IMR-90 (cell line): ENCODE results near the gene DDA1. TPM values are rescaled to one million over a fixed set of nuclear protein-coding genes. Genes with fewer than 3 reads are reported as not detected.

Source experiments
- ATAC-seq: fragments of 200-7000 bp; cut with Tn5 transposase; 2 replicates; pipeline ENCODE4 v1.9.1; 2020; ENCODE audit warnings: low read depth, mild to moderate bottlenecking, moderate library complexity
- BruUV-seq: library from RNA; stranded (reverse); fragments of 400-500 nt; replicated peaks from 2 replicates; lab custom pipeline; 2021; lab: Mats Ljungman, UMichigan
- CTCF ChIA-PET: fragments of 300-600 bp; formaldehyde crosslinking; extraction: SDS; loops from one replicate; lab custom pipeline; 2021; ENCODE audit warnings: antibody characterized with exemption; lab: Yijun Ruan, JAX
- POLR2A ChIA-PET: fragments of 300-600 bp; sonication (Branson Sonifier 250); formaldehyde crosslinking; loops from one replicate; lab custom pipeline; 2022; ENCODE audit warnings: antibody characterized with exemption; ENCODE audit not compliant: unreplicated experiment; lab: Charles Lee
- DNase-seq: peaks from one replicate; pipeline ENCODE4 v3.0.0; 2013
- H2AFZ ChIP-seq: replicated peaks from 2 replicates; pipeline ENCODE3; 2013; ENCODE audit warnings: low read length, mild to moderate bottlenecking; ENCODE audit not compliant: poor library complexity
- H2AK5ac ChIP-seq: 2 replicates; pipeline ENCODE4 v1.6.1; 2013; ENCODE audit warnings: low read depth, low read length, inconsistent platforms
- H2AK9ac ChIP-seq: replicated peaks from 2 replicates; pipeline ENCODE3; 2013; ENCODE audit warnings: mild to moderate bottlenecking, low read depth, low read length, moderate library complexity; ENCODE audit not compliant: poor library complexity
- H2BK120ac ChIP-seq: 2 replicates; pipeline ENCODE4 v1.6.1; 2013; ENCODE audit warnings: low read depth, low read length, inconsistent platforms
- H2BK15ac ChIP-seq: 3 replicates; pipeline ENCODE4 v1.6.1; 2013; ENCODE audit warnings: low read depth, low read length, inconsistent platforms
- H2BK20ac ChIP-seq: 2 replicates; pipeline ENCODE4 v1.6.1; 2013; ENCODE audit warnings: low read depth, mild to moderate bottlenecking, inconsistent platforms, low read length, moderate library complexity
- H2BK5ac ChIP-seq: 2 replicates; pipeline ENCODE4 v1.6.1; 2013; ENCODE audit warnings: mild to moderate bottlenecking, low read depth, low read length, inconsistent platforms; ENCODE audit not compliant: poor library complexity, severe bottlenecking
- H3K14ac ChIP-seq: replicated peaks from 2 replicates; pipeline ENCODE4 v1.6.1; 2013; ENCODE audit warnings: low read depth, low read length, inconsistent platforms
- H3K18ac ChIP-seq: 2 replicates; pipeline ENCODE4 v1.6.1; 2013; ENCODE audit warnings: low read depth, low read length, control low read depth
- H3K23ac ChIP-seq: 2 replicates; pipeline ENCODE4 v1.6.1; 2013; ENCODE audit warnings: low read depth, low read length, inconsistent platforms
- H3K27ac ChIP-seq: 2 replicates; pipeline ENCODE4 v1.5.1; 2013; ENCODE audit warnings: mild to moderate bottlenecking, control low read depth, low read length; ENCODE audit not compliant: insufficient read depth
- H3K27me3 ChIP-seq: 2 replicates; pipeline ENCODE4 v1.6.1; 2013; ENCODE audit warnings: low read length; ENCODE audit not compliant: control insufficient read depth, insufficient read depth
- H3K36me3 ChIP-seq: 2 replicates; pipeline ENCODE4 v1.6.1; 2013; ENCODE audit warnings: low read length, mixed read lengths; ENCODE audit not compliant: control insufficient read depth, insufficient read depth
- H3K4ac ChIP-seq: 2 replicates; pipeline ENCODE4 v1.6.1; 2013; ENCODE audit warnings: low read depth, low read length, inconsistent platforms
- H3K4me1 ChIP-seq: 2 replicates; pipeline ENCODE4 v1.6.1; 2013; ENCODE audit warnings: low read length, mixed read lengths; ENCODE audit not compliant: control insufficient read depth, insufficient read depth
- H3K4me2 ChIP-seq: 2 replicates; pipeline ENCODE4 v1.6.1; 2013; ENCODE audit warnings: low read depth, mild to moderate bottlenecking, control low read depth, low read length, moderate library complexity
- H3K4me3 ChIP-seq: 2 replicates; pipeline ENCODE4 v1.5.1; 2013; ENCODE audit warnings: low read depth, mild to moderate bottlenecking, control low read depth, low read length, moderate library complexity; ENCODE audit not compliant: insufficient read depth
- H3K56ac ChIP-seq: 2 replicates; pipeline ENCODE4 v1.6.1; 2013; ENCODE audit warnings: low read length, inconsistent platforms; ENCODE audit not compliant: insufficient read depth; ENCODE audit errors: extremely low read depth
- H3K79me1 ChIP-seq, 2 experiments: 2 replicates each; pipeline ENCODE4 v1.6.1; 2013; ENCODE audit warnings: low read length in 2 of 2, inconsistent platforms in 1 of 2, low read depth in 1 of 2
- H3K9ac ChIP-seq: 2 replicates; pipeline ENCODE4 v1.6.1; 2013; ENCODE audit warnings: low read depth, low read length, control low read depth
- H3K9me1 ChIP-seq: 2 replicates; pipeline ENCODE4 v1.6.1; 2013; ENCODE audit warnings: low read length, inconsistent platforms; ENCODE audit not compliant: insufficient read depth
- H3K9me3 ChIP-seq: 2 replicates; pipeline ENCODE4 v1.6.1; 2013; ENCODE audit warnings: low read length; ENCODE audit not compliant: control insufficient read depth, insufficient read depth
- H4K20me1 ChIP-seq: 2 replicates; pipeline ENCODE4 v1.6.1; 2013; ENCODE audit warnings: low read length, inconsistent platforms; ENCODE audit not compliant: insufficient read depth
- H4K5ac ChIP-seq: 2 replicates; pipeline ENCODE4 v1.6.1; 2013; ENCODE audit warnings: mild to moderate bottlenecking, low read depth, low read length, control low read depth
- H4K8ac ChIP-seq, 2 experiments: 2 replicates each; pipeline ENCODE4 v1.6.1; 2013; ENCODE audit warnings: low read depth in 2 of 2, low read length in 2 of 2, control low read depth in 1 of 2, inconsistent platforms in 1 of 2
- H4K91ac ChIP-seq: 2 replicates; pipeline ENCODE4 v1.6.1; 2013; ENCODE audit warnings: low read depth, low read length, inconsistent platforms; ENCODE audit not compliant: insufficient read depth
- CEBPB ChIP-seq: IDR thresholded peaks from 2 replicates; pipeline ENCODE4 v1.6.1; 2012; ENCODE audit warnings: low read depth, low read length, improper control_type of control experiment
- FOS ChIP-seq: fragments of 150-350 bp; IDR thresholded peaks from 2 replicates; pipeline ENCODE4 v1.6.1; 2016; ENCODE audit warnings: low read depth, low read length
- POLR2A ChIP-seq: IDR thresholded peaks from 2 replicates; pipeline ENCODE4 v1.6.1; 2012; ENCODE audit warnings: mild to moderate bottlenecking, low read depth, low read length
- RAD21 ChIP-seq: IDR thresholded peaks from 2 replicates; pipeline ENCODE4 v1.6.1; 2012; ENCODE audit warnings: low read length, improper control_type of control experiment
- RFX5 ChIP-seq: IDR thresholded peaks from 2 replicates; pipeline ENCODE4 v1.8.0; 2012; ENCODE audit warnings: low read depth, mild to moderate bottlenecking, low read length, moderate library complexity
- WGBS, 2 experiments: methylation state at CpG; one replicate each; pipeline versions ENCODE4 v1.1.5 to v1.1.7; 2013; ENCODE audit warnings: missing lambda C conversion rate in 2 of 2; ENCODE audit not compliant: insufficient read length in 1 of 2; ENCODE audit errors: extremely low coverage in 2 of 2; 5-methylcytosine and 5-hydroxymethylcytosine counted together
- dilution Hi-C: fragments of 300-500 bp; cut with HindIII; formaldehyde crosslinking; loops from one replicate; pipeline ENCODE4 v1.14.3; 2018; ENCODE audit warnings: low sequenced_read_pairs; ENCODE audit not compliant: unreplicated experiment
- in situ Hi-C: fragments of 300-500 bp; cut with MboI; formaldehyde crosslinking; loops from 3 replicates; pipeline ENCODE4 v1.14.3; 2019; ENCODE audit warnings: low sequenced_read_pairs, inconsistent platforms, mixed read lengths
- intact Hi-C: fragments of 100-400 bp; cut with micrococcal nuclease; formaldehyde crosslinking; loops from 2 replicates; pipeline ENCODE4 v1.10.0; 2022
- polyA plus RNA-seq, 3 experiments: library from polyadenylated mRNA; depleted of rRNA; stranded (reverse); fragments of >200 nt; gene quantifications; 2 replicates each; pipeline ENCODE4 v1.2.3, GENCODE V29; 2012; ENCODE audit warnings: low replicate concordance in 1 of 3
- total RNA-seq: library from RNA; depleted of rRNA; stranded (reverse); fragments of >200 nt; gene quantifications from 2 replicates; pipeline ENCODE4 v1.2.3, GENCODE V29; 2012
- TF ChIP-seq, protein P1 (sequence below): conservative IDR thresholded peaks from 2 replicates; pipeline ENCODE4 v1.5.1; 2012; ENCODE audit warnings: mild to moderate bottlenecking, low read depth, low read length, improper control_type of control experiment
- TF ChIP-seq, protein P2 (sequence below): fragments of 150-350 bp; IDR thresholded peaks from 2 replicates; pipeline ENCODE4 v1.6.1; 2016; ENCODE audit warnings: low read depth, mild to moderate bottlenecking, low read length, moderate library complexity, borderline replicate concordance
- TF ChIP-seq, protein P3 (sequence below): fragments of 150-350 bp; IDR thresholded peaks from 2 replicates; pipeline ENCODE4 v1.6.1; 2017; ENCODE audit warnings: mild to moderate bottlenecking, antibody characterized with exemption, low read length, low read depth

Gene DDA1
- total and polyA plus RNA-seq, 2 of the 4 experiments (the other 2 are of a cell fraction), result 33.7 to 87.2 TPM

DNA sequence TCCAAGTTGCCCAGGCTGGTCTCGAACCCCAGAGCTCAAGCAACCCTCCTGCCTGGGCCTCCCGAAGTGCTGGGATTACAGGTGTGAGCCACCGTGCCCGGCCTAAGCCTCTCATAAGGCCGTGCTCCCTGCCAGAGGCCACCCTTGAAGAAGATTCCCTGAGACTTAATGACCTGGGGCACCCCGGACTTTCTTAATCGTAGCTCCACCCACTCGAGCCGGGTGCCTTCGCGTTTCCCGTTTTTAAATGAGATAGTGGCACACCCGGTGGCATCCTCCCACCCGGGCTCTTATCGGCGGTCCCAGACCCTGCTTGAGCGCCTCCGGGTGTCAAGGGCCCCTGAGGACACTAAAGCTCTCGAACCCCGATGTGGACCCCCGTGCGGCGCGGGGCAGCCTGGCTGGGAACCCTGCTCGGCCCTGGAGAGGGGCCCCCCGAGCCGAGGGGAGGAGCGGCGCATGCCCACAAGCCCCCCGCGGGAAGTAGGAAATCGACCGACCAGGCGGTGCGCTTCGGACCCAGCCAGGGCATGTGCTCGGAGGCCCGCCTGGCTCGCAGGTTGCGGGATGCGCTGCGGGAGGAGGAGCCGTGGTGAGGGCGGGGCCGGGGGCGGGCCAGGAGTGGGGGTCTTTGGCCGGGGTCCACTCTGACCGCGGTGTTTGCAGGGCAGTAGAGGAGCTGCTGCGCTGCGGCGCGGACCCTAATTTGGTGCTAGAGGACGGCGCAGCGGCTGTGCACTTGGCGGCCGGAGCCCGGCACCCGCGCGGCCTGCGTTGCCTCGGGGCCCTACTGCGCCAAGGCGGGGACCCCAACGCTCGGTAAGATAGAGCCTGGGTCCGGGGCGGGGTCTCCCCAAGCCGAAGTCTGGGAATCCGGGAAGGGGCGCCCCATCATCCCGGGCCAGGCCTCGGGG is 27.7 kb upstream of the DDA1 start, which contains the start of gene ANKLE1:
Gene ANKLE1, plus strand, starts transcription at position 511 of the 914 bp plus-strand sequence. Its CDS starts 20 bp downstream, at position 531.
- in situ Hi-C loops, result loop anchor here (10.0 kb wide), 1 partner anchor 77 kb away; no protein-coding TSS in a partner anchor
- no peaks in the 10 kb centered on the region for H3K9me1 ChIP-seq
- peak within 1 kb of the TSS in 1 of 2 experiments; percentile 24; a peak in 2 of 4 replicates for H4K8ac ChIP-seq
- no TSS peak for BruUV-seq
- H3K27me3 ChIP-seq, result no peaks in the 10 kb centered on the region
- no peak within 1 kb of the TSS for H2BK120ac ChIP-seq
- no peaks in the 10 kb centered on the region for H3K9me3 ChIP-seq
- H4K5ac ChIP-seq, result no peak within 1 kb of the TSS
- no peaks in the 10 kb centered on the region for H3K79me1 ChIP-seq
- H3K18ac ChIP-seq, result no peak within 1 kb of the TSS
- H2AK5ac ChIP-seq, result no peak within 1 kb of the TSS
- peak within 1 kb of the TSS; percentile 62 for H2AK9ac ChIP-seq
- H4K20me1 ChIP-seq, result no peaks in the 10 kb centered on the region
- 0 out of 2 replicates have a peak within 1 kb of the TSS, but pooled peaks have one; percentile 40 for H3K14ac ChIP-seq
- H3K4ac ChIP-seq, result no peak within 1 kb of the TSS; the same call in 1 of the 2 replicates
- no peak for DNase-seq
- no peak within 1 kb of the TSS for H2BK5ac ChIP-seq
- no peak within 1 kb of the TSS for H3K9ac ChIP-seq
- peaks cover 13% of the 10 kb centered on the region for H3K36me3 ChIP-seq
- H2AFZ ChIP-seq, result peak within 1 kb of the TSS; percentile 79
- POLR2A ChIA-PET, result no interaction called here
- ATAC-seq, result peak; percentile 31
- no peak within 1 kb of the TSS for H3K27ac ChIP-seq
- no peak within 1 kb of the TSS for H4K91ac ChIP-seq
- TF ChIP-seq, protein P1, sequence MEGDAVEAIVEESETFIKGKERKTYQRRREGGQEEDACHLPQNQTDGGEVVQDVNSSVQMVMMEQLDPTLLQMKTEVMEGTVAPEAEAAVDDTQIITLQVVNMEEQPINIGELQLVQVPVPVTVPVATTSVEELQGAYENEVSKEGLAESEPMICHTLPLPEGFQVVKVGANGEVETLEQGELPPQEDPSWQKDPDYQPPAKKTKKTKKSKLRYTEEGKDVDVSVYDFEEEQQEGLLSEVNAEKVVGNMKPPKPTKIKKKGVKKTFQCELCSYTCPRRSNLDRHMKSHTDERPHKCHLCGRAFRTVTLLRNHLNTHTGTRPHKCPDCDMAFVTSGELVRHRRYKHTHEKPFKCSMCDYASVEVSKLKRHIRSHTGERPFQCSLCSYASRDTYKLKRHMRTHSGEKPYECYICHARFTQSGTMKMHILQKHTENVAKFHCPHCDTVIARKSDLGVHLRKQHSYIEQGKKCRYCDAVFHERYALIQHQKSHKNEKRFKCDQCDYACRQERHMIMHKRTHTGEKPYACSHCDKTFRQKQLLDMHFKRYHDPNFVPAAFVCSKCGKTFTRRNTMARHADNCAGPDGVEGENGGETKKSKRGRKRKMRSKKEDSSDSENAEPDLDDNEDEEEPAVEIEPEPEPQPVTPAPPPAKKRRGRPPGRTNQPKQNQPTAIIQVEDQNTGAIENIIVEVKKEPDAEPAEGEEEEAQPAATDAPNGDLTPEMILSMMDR, result no peak
- TF ChIP-seq FOS (no peak), CEBPB (no peak), RFX5 (no peak), RAD21 (no peak), POLR2A (no peak)
- TF ChIP-seq, protein P2, sequence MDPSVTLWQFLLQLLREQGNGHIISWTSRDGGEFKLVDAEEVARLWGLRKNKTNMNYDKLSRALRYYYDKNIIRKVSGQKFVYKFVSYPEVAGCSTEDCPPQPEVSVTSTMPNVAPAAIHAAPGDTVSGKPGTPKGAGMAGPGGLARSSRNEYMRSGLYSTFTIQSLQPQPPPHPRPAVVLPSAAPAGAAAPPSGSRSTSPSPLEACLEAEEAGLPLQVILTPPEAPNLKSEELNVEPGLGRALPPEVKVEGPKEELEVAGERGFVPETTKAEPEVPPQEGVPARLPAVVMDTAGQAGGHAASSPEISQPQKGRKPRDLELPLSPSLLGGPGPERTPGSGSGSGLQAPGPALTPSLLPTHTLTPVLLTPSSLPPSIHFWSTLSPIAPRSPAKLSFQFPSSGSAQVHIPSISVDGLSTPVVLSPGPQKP, result no peak
- TF ChIP-seq, protein P3, sequence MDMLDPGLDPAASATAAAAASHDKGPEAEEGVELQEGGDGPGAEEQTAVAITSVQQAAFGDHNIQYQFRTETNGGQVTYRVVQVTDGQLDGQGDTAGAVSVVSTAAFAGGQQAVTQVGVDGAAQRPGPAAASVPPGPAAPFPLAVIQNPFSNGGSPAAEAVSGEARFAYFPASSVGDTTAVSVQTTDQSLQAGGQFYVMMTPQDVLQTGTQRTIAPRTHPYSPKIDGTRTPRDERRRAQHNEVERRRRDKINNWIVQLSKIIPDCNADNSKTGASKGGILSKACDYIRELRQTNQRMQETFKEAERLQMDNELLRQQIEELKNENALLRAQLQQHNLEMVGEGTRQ, result no peak
- no peak within 1 kb of the TSS for H3K23ac ChIP-seq
- peak within 1 kb of the TSS; percentile 32 for H3K4me3 ChIP-seq
- no peaks in the 10 kb centered on the region for H3K4me1 ChIP-seq
- dilution Hi-C loops, result no loop called here
- no peak within 1 kb of the TSS for H2BK15ac ChIP-seq
- intact Hi-C loops, result loop anchor here (1.0 to 10.0 kb wide), 4 partner anchors 76 to 507 kb away; no protein-coding TSS in a partner anchor
- H3K4me2 ChIP-seq, result peak within 1 kb of the TSS; percentile 72
- CTCF ChIA-PET, result interaction anchor here (0.6 to 1.2 kb wide), 2 partner anchors 47 to 179 kb away, joined by 3 to 4 read pairs; no protein-coding TSS in a partner anchor
- no peak within 1 kb of the TSS for H2BK20ac ChIP-seq
- WGBS, 2 experiments, result 17% methylated on average over 57 of the region's 75 CpGs; no CpG with 5 or more reads in 1 of the 2 experiments
- no peak within 1 kb of the TSS for H3K56ac ChIP-seq
